NCI-H1694 treated with DMSO at 0.1 percent for 48 hours (cell line): ENCODE results near the gene SEBOX.

Experiments used
- DNase-seq: peaks from one replicate; lab custom pipeline; 2025; lab: John Stamatoyannopoulos, UW

The SEBOX gene

GRCh38 chr17:28364665-28365363 lies at the start of gene SEBOX:
Gene SEBOX (minus strand): TSS chr17:28365199. CDS start chr17:28365151, 48 bp downstream.
- no peak for DNase-seq

- DNase-seq, result no peak
Observed at GRCh38 chr17:28413804-28414203, 48.8 kb upstream of the SEBOX start.

- no peak for DNase-seq
Observed at GRCh38 chr17:28412099-28412498, 47.1 kb upstream of the SEBOX start.

- no peak for DNase-seq
Observed at GRCh38 chr17:28407974-28408306, 42.9 kb upstream of the SEBOX start.

- peak; percentile 74 for DNase-seq
Observed at GRCh38 chr17:28407130-28407973, 42.4 kb upstream of the SEBOX start.

GRCh38 chr17:28406473-28406814 lies 41.4 kb upstream of the SEBOX start:
- peak; percentile 38 for DNase-seq

GRCh38 chr17:28405632-28406472 lies 40.9 kb upstream of the SEBOX start, which contains the start of gene SLC46A1:
Gene SLC46A1 (minus strand): TSS chr17:28406212. CDS start chr17:28406114, 98 bp downstream.
- DNase-seq, result peak; percentile 45

GRCh38 chr17:28404812-28405570 lies 40.0 kb upstream of the SEBOX start:
- no peak for DNase-seq

GRCh38 chr17:28404461-28404811 lies 39.4 kb upstream of the SEBOX start:
- DNase-seq, result no peak

GRCh38 chr17:28404007-28404406 lies 39.0 kb upstream of the SEBOX start:
- DNase-seq, result no peak

- DNase-seq, result no peak
Observed at GRCh38 chr17:28402844-28403243, 37.8 kb upstream of the SEBOX start.

- no peak for DNase-seq
Observed at GRCh38 chr17:28402224-28402630, 37.2 kb upstream of the SEBOX start.

- DNase-seq, result no peak
Observed at GRCh38 chr17:28399808-28400207, 34.8 kb upstream of the SEBOX start.

- no peak for DNase-seq
Observed at GRCh38 chr17:28398280-28398981, 33.4 kb upstream of the SEBOX start.

GRCh38 chr17:28397687-28398279 lies 32.8 kb upstream of the SEBOX start:
- no peak for DNase-seq

GRCh38 chr17:28397275-28397674 lies 32.3 kb upstream of the SEBOX start:
- no peak for DNase-seq

- DNase-seq, result no peak
Observed at GRCh38 chr17:28396635-28397239, 31.7 kb upstream of the SEBOX start.

- DNase-seq, result no peak
Observed at GRCh38 chr17:28395968-28396367, 31.0 kb upstream of the SEBOX start.

GRCh38 chr17:28395426-28395825 lies 30.4 kb upstream of the SEBOX start:
- DNase-seq, result no peak

GRCh38 chr17:28394337-28395116 lies 29.5 kb upstream of the SEBOX start:
- no peak for DNase-seq
